ENCODE results near the gene OR8K3.

Gene OR8K3

GRCh38 chr11:56314844-56315243 lies at the start of gene OR8K3:
Gene OR8K3, plus strand, starts transcription at chr11:56315144. Its CDS starts 3,163 bp downstream, at chr11:56318307.
- no peak for DNase-seq

GRCh38 chr11:56271092-56271491 lies 43.9 kb upstream of the OR8K3 start:
- DNase-seq, result no peak

GRCh38 chr11:56273854-56274253 lies 41.1 kb upstream of the OR8K3 start, which contains the start of gene OR5T1:
Gene OR5T1, plus strand, starts transcription at chr11:56274154. Its CDS starts 1,485 bp downstream, at chr11:56275639.
- no peak for DNase-seq

- no peak for DNase-seq
Measured at GRCh38 chr11:56292154-56292553, 22.8 kb upstream of the OR8K3 start, which contains the start of gene OR8H1. Gene OR8H1, minus strand, starts transcription at chr11:56292254. Its CDS starts 1,192 bp downstream, at chr11:56291062.

GRCh38 chr11:56296898-56297297 lies 18.0 kb upstream of the OR8K3 start:
- DNase-seq, result no peak

- no peak for DNase-seq
Measured at GRCh38 chr11:56307836-56308235, 7.1 kb upstream of the OR8K3 start.

GRCh38 chr11:56331861-56332491 lies 17.0 kb downstream of the OR8K3 start:
- DNase-seq, result no peak

GRCh38 chr11:56333156-56333555 lies 18.2 kb downstream of the OR8K3 start:
- no peak for DNase-seq

GRCh38 chr11:56340289-56340688 lies 25.3 kb downstream of the OR8K3 start:
- DNase-seq, result no peak

GRCh38 chr11:56345739-56346138 lies 30.8 kb downstream of the OR8K3 start, which contains the start of gene OR8K1:
Gene OR8K1, plus strand, starts transcription at chr11:56346039. Its CDS starts 0 bp downstream, at chr11:56346039.
- no peak for DNase-seq

- DNase-seq, result no peak
Measured at GRCh38 chr11:56353991-56354390, 39.0 kb downstream of the OR8K3 start, which contains the start of gene OR8J1. Gene OR8J1, plus strand, starts transcription at chr11:56354291. Its CDS starts 5,956 bp downstream, at chr11:56360247.
